ENCODE measurements around the gene KCNMA1.

- TF ChIP-seq CTCF (IDR thresholded peaks at IDR 0.05): no peak
- TF ChIP-seq POLR2A (IDR thresholded peaks at IDR 0.05): no peak
These were observed 224.4 kb downstream of the KCNMA1 start for GRCh38 chr10:77413231-77413630.
